ENCODE measurements around the gene CBL.

The CBL gene

DNA sequence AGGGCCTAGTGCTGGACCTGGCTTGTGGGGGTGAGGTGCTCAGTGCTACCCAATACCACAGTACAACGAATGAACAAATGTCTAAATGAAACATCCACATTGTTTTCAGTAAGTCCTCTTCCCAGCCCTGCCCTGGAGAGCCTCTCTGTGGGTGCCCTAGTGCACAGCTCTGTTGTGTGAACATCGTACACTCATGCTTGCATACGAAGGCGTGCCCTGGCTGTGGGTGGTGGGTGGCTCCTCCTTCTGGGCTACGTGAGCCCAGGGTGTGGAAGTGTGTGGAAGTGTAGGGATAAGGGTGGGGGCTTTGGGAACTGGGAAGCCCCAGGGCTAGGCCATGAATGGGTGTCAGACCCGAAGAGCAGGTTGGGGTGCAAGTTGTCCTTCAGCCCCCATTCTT lies 38.2 kb upstream of the CBL start:
- POLR2A ChIA-PET: no interaction called here
- H3K4me3 ChIP-seq (ENCODE audit: low read depth, low read length): no peak overlapping the region
- TF ChIP-seq, protein P1, sequence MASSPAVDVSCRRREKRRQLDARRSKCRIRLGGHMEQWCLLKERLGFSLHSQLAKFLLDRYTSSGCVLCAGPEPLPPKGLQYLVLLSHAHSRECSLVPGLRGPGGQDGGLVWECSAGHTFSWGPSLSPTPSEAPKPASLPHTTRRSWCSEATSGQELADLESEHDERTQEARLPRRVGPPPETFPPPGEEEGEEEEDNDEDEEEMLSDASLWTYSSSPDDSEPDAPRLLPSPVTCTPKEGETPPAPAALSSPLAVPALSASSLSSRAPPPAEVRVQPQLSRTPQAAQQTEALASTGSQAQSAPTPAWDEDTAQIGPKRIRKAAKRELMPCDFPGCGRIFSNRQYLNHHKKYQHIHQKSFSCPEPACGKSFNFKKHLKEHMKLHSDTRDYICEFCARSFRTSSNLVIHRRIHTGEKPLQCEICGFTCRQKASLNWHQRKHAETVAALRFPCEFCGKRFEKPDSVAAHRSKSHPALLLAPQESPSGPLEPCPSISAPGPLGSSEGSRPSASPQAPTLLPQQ (tag by site-specific recombination; IDR thresholded peaks at IDR 0.05): no peak
- TF ChIP-seq EGR2 (tag by site-specific recombination; IDR thresholded peaks at IDR 0.05; ENCODE audit: low read depth) (peak; percentile 67), ZFHX2 (tag by site-specific recombination; conservative IDR thresholded peaks at IDR 0.05) (peak; percentile 77)
- H3K27ac ChIP-seq (ENCODE audit: extremely low read depth, low read depth, low read length): no peak overlapping the region
- H3K36me3 ChIP-seq (ENCODE audit: control insufficient read depth in 2 of 2, insufficient read depth in 1 of 2, low read length in 2 of 2): no peaks in the 10 kb centered on the region
- no peaks in the 10 kb centered on the region for H3K9me3 ChIP-seq (ENCODE audit: control insufficient read depth, insufficient read depth, low read depth, low read length)
- no peaks in the 10 kb centered on the region for H3K4me1 ChIP-seq (ENCODE audit: control insufficient read depth, insufficient read depth, low read length)
- CTCF ChIA-PET: interaction anchor here (0.6 to 0.7 kb wide), 5 partner anchors 28 to 852 kb away, joined by 3 to 4 read pairs (median 3); no protein-coding TSS in a partner anchor

DNA sequence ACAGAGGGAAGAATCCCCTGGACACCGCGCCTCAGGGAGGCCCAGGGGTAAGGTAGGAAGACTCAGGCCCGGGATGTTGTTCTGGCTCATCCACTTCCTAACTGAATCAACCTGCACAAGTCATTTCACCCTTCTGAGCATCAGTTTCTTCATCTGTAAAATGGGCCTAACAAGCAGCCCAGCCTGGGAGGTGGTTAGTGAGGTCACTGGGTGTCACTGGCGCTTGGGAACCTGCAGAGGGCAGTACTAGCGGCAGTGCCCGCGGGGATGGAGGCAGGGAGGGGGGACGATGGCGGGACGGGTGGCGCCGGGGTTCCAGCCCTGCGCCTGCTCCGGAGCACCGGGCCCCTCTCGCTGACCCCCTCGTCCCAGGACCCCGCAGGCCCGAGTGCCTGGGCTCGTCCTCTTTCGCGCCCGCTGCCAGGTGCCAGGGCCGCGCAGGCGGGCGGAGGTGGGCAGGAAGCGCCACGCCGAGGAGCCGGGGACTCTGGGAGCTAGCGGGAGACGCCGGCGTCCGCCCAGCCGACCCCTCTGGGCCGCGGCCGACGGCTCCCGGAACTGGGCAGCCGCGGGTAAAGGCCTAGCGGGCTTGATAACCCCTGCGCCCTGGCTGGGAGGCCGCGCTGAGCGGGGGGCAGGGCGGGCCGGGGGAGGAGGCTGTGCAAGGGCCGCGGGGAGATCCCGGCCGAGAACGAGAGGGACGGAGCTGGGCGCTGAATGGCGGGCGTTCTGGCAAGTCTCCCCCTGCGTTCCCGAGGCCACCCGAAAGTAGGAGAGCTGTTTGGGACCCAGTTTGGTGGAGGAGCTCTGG lies 37.5 kb upstream of the CBL start, which contains the start of gene NLRX1:
NLRX1 (plus strand) TSS at position 255 of the 811 bp plus-strand sequence. CDS start 2,679 bp downstream, outside the sequence.
- H3K4me3 ChIP-seq (ENCODE audit: low read depth, low read length): peak within 1 kb of the TSS; percentile 83
- H3K27ac ChIP-seq (ENCODE audit: extremely low read depth, low read depth, low read length): peak within 1 kb of the TSS; percentile 82
- POLR2A ChIA-PET: interaction anchor here (0.7 to 1.6 kb wide), 12 partner anchors 9 to 207 kb away, joined by 3 to 9 read pairs (median 4); partner anchors contain the start of genes ABCG4 and HINFP
- TF ChIP-seq TRIM28 (IDR thresholded peaks at IDR 0.05; ENCODE audit: borderline replicate concordance, low read length) (peak; percentile 63; the same call in 1 of the 2 replicates), ZBTB1 (tag by site-specific recombination; IDR thresholded peaks at IDR 0.05) (0 out of 2 replicates have a peak, but pooled peaks have one; percentile 24), SETDB1 (IDR thresholded peaks at IDR 0.05; ENCODE audit: insufficient read length, low read length) (no peak), ZFP41 (tag by site-specific recombination; IDR thresholded peaks at IDR 0.05; ENCODE audit: borderline replicate concordance) (no peak), ZNF600 (tag by site-specific recombination; IDR thresholded peaks at IDR 0.05) (peak; percentile 49; the same call in 1 of the 2 replicates), ZEB2 (tag by site-specific recombination; IDR thresholded peaks at IDR 0.05) (peak; percentile 73), ZNF133 (tag by site-specific recombination; IDR thresholded peaks at IDR 0.05) (no peak), ZNF214 (tag by site-specific recombination; IDR thresholded peaks at IDR 0.05; ENCODE audit: borderline replicate concordance) (no peak), ZNF366 (tag by site-specific recombination; conservative IDR thresholded peaks at IDR 0.05) (no peak), ZNF292 (tag by site-specific recombination; IDR thresholded peaks at IDR 0.05; ENCODE audit: borderline replicate concordance, low read depth) (no peak), ZNF391 (tag by site-specific recombination; IDR thresholded peaks at IDR 0.05; ENCODE audit: borderline replicate concordance, low read depth) (peak; percentile 76; the same call in 1 of the 2 replicates), ZNF529 (tag by site-specific recombination; IDR thresholded peaks at IDR 0.05; ENCODE audit: insufficient replicate concordance) (no peak), ZNF843 (tag by site-specific recombination; IDR thresholded peaks at IDR 0.05) (no peak), ZNF132 (tag by site-specific recombination; IDR thresholded peaks at IDR 0.05; ENCODE audit: borderline replicate concordance) (no peak), FEZF1 (tag by site-specific recombination; IDR thresholded peaks at IDR 0.05) (no peak), ZNF621 (tag by site-specific recombination; IDR thresholded peaks at IDR 0.05) (no peak), ZNF274 (IDR thresholded peaks at IDR 0.05; ENCODE audit: low read length) (no peak), ZNF274 (tag by site-specific recombination; IDR thresholded peaks at IDR 0.05; ENCODE audit: borderline replicate concordance) (no peak), SP2 (tag by site-specific recombination; IDR thresholded peaks at IDR 0.05) (no peak), ZNF311 (tag by site-specific recombination; IDR thresholded peaks at IDR 0.05; ENCODE audit: borderline replicate concordance) (no peak)
- TF ChIP-seq, protein P2, sequence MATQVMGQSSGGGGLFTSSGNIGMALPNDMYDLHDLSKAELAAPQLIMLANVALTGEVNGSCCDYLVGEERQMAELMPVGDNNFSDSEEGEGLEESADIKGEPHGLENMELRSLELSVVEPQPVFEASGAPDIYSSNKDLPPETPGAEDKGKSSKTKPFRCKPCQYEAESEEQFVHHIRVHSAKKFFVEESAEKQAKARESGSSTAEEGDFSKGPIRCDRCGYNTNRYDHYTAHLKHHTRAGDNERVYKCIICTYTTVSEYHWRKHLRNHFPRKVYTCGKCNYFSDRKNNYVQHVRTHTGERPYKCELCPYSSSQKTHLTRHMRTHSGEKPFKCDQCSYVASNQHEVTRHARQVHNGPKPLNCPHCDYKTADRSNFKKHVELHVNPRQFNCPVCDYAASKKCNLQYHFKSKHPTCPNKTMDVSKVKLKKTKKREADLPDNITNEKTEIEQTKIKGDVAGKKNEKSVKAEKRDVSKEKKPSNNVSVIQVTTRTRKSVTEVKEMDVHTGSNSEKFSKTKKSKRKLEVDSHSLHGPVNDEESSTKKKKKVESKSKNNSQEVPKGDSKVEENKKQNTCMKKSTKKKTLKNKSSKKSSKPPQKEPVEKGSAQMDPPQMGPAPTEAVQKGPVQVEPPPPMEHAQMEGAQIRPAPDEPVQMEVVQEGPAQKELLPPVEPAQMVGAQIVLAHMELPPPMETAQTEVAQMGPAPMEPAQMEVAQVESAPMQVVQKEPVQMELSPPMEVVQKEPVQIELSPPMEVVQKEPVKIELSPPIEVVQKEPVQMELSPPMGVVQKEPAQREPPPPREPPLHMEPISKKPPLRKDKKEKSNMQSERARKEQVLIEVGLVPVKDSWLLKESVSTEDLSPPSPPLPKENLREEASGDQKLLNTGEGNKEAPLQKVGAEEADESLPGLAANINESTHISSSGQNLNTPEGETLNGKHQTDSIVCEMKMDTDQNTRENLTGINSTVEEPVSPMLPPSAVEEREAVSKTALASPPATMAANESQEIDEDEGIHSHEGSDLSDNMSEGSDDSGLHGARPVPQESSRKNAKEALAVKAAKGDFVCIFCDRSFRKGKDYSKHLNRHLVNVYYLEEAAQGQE (tag by site-specific recombination; IDR thresholded peaks at IDR 0.05): no peak; the same call in 1 of the 2 replicates
- TF ChIP-seq, protein P3, sequence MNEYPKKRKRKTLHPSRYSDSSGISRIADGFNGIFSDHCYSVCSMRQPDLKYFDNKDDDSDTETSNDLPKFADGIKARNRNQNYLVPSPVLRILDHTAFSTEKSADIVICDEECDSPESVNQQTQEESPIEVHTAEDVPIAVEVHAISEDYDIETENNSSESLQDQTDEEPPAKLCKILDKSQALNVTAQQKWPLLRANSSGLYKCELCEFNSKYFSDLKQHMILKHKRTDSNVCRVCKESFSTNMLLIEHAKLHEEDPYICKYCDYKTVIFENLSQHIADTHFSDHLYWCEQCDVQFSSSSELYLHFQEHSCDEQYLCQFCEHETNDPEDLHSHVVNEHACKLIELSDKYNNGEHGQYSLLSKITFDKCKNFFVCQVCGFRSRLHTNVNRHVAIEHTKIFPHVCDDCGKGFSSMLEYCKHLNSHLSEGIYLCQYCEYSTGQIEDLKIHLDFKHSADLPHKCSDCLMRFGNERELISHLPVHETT (tag by site-specific recombination; IDR thresholded peaks at IDR 0.05): peak; percentile 88; the same call in 1 of the 2 replicates
- TF ChIP-seq, protein P4, sequence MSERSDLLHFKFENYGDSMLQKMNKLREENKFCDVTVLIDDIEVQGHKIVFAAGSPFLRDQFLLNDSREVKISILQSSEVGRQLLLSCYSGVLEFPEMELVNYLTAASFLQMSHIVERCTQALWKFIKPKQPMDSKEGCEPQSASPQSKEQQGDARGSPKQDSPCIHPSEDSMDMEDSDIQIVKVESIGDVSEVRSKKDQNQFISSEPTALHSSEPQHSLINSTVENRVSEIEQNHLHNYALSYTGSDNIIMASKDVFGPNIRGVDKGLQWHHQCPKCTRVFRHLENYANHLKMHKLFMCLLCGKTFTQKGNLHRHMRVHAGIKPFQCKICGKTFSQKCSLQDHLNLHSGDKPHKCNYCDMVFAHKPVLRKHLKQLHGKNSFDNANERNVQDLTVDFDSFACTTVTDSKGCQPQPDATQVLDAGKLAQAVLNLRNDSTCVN (tag by site-specific recombination; optimal IDR thresholded peaks at IDR 0.05): peak; percentile 75

More for the DNA sequence above, 37.5 kb upstream of the CBL start, which contains the start of gene NLRX1:
- H3K4me1 ChIP-seq (ENCODE audit: control insufficient read depth, insufficient read depth, low read length): no peaks in the 10 kb centered on the region
- CTCF ChIA-PET: interaction anchor here (0.6 to 2.0 kb wide), 15 partner anchors 9 to 170 kb away, joined by 3 to 11 read pairs (median 4); no protein-coding TSS in a partner anchor
- peaks cover 0 to 4% of the 10 kb centered on the region in 2 experiments; a peak in 1 of 3 replicates for H3K36me3 ChIP-seq (ENCODE audit: control insufficient read depth in 2 of 2, insufficient read depth in 1 of 2, low read length in 2 of 2)
- no peaks in the 10 kb centered on the region for H3K9me3 ChIP-seq (ENCODE audit: control insufficient read depth, insufficient read depth, low read depth, low read length)
